Endodermal cell (in vitro differentiated cells): ENCODE data around the gene ANKRD24. TPM values are rescaled to one million over a fixed set of nuclear protein-coding genes. Genes with fewer than 3 reads are reported as not detected.

Source experiments
- DNase-seq: peaks from one replicate; pipeline ENCODE4 v3.0.0-alpha.2; 2017
- H3K27ac ChIP-seq: 2 replicates; pipeline ENCODE4 v1.5.1; 2013; ENCODE audit warnings: mild to moderate bottlenecking, low read depth, low read length, moderate library complexity
- H3K27me3 ChIP-seq: 2 replicates; pipeline ENCODE4 v1.6.1; 2013; ENCODE audit warnings: mild to moderate bottlenecking, low read length, moderate library complexity; ENCODE audit not compliant: insufficient read depth, control insufficient read depth, poor library complexity, severe bottlenecking
- H3K36me3 ChIP-seq: 2 replicates; pipeline ENCODE4 v1.7.0; 2013; ENCODE audit warnings: mild to moderate bottlenecking, low read length, moderate library complexity; ENCODE audit not compliant: control insufficient read depth, insufficient read depth
- H3K4me1 ChIP-seq: one replicate; pipeline ENCODE4 v1.7.0; 2013; ENCODE audit warnings: low read length; ENCODE audit not compliant: control insufficient read depth, insufficient read depth
- H3K4me3 ChIP-seq: 2 replicates; pipeline ENCODE4 v1.5.1; 2013; ENCODE audit warnings: mild to moderate bottlenecking, low read length, moderate library complexity
- H3K9ac ChIP-seq: 2 replicates; pipeline ENCODE4 v1.6.1; 2013; ENCODE audit warnings: mild to moderate bottlenecking, low read length, moderate library complexity; ENCODE audit not compliant: poor library complexity, severe bottlenecking; ENCODE audit errors: extremely low read depth
- H3K9me3 ChIP-seq: 2 replicates; pipeline ENCODE4 v1.6.1; 2013; ENCODE audit warnings: mild to moderate bottlenecking, low read length, moderate library complexity; ENCODE audit not compliant: control insufficient read depth
- H3K27ac Mint-ChIP-seq: 2 replicates; pipeline ENCODE4 v1.8.0; 2020; ENCODE audit warnings: mixed read lengths
- H3K27me3 Mint-ChIP-seq: 2 replicates; pipeline ENCODE4 v1.8.0; 2021; ENCODE audit warnings: mild to moderate bottlenecking, mixed read lengths; ENCODE audit not compliant: insufficient read depth
- H3K36me3 Mint-ChIP-seq: 2 replicates; pipeline ENCODE4 v1.8.0; 2020; ENCODE audit warnings: low read depth, mixed read lengths
- H3K4me1 Mint-ChIP-seq: 2 replicates; pipeline ENCODE4 v1.8.0; 2020; ENCODE audit warnings: mixed read lengths
- H3K4me3 Mint-ChIP-seq: 2 replicates; pipeline ENCODE4 v1.8.0; 2020; ENCODE audit warnings: mild to moderate bottlenecking, moderate library complexity, mixed read lengths
- H3K9me3 Mint-ChIP-seq: 2 replicates; pipeline ENCODE4 v1.8.0; 2020; ENCODE audit warnings: mild to moderate bottlenecking, mixed read lengths
- WGBS, 2 experiments: methylation state at CpG; one replicate each; pipeline versions ENCODE4 v1.1.5 to v1.1.7; 2013; ENCODE audit warnings: missing lambda C conversion rate in 2 of 2, mixed read lengths in 1 of 2; ENCODE audit not compliant: insufficient coverage in 1 of 2, insufficient read length in 1 of 2; 5-methylcytosine and 5-hydroxymethylcytosine counted together
- total RNA-seq, 2 donors: library from RNA; stranded (reverse); fragmentation: NEBNext Ultra II Directional in 1 of 2; extraction: Animal tissue kit (Norgen Biotek cat#: 25700) in 1 of 2; gene quantifications; 2 replicates in 1 of 2; 3 replicates in 1 of 2; pipeline ENCODE4 v1.2.1, GENCODE V29; 2021
- TF ChIP-seq, protein P1 (sequence below): fragments of 200-600 bp; sonication (generic); conservative IDR thresholded peaks from 2 replicates; pipeline ENCODE4 v1.5.0; 2021; ENCODE audit warnings: antibody characterized with exemption, mild to moderate bottlenecking

Gene ANKRD24
- total RNA-seq, 2 donors from 2014 or later = 0.77 to 2.0 TPM

- Mint-ChIP-seq H3K4me3 (no peak overlapping the region), H3K4me1 (no peaks in the 10 kb centered on the region), H3K27me3 (no peaks in the 10 kb centered on the region), H3K9me3 (peaks cover 24% of the 10 kb centered on the region), H3K27ac (no peak overlapping the region), H3K36me3 (peaks cover 61% of the 10 kb centered on the region)
- H3K27ac ChIP-seq = no peak overlapping the region
- peaks cover 9% of the 10 kb centered on the region for H3K9me3 ChIP-seq
- H3K27me3 ChIP-seq = no peaks in the 10 kb centered on the region
- DNase-seq = no peak
- H3K4me3 ChIP-seq = no peak overlapping the region
- H3K9ac ChIP-seq = no peak overlapping the region
- peaks cover 28% of the 10 kb centered on the region for H3K36me3 ChIP-seq
- TF ChIP-seq, protein P1, sequence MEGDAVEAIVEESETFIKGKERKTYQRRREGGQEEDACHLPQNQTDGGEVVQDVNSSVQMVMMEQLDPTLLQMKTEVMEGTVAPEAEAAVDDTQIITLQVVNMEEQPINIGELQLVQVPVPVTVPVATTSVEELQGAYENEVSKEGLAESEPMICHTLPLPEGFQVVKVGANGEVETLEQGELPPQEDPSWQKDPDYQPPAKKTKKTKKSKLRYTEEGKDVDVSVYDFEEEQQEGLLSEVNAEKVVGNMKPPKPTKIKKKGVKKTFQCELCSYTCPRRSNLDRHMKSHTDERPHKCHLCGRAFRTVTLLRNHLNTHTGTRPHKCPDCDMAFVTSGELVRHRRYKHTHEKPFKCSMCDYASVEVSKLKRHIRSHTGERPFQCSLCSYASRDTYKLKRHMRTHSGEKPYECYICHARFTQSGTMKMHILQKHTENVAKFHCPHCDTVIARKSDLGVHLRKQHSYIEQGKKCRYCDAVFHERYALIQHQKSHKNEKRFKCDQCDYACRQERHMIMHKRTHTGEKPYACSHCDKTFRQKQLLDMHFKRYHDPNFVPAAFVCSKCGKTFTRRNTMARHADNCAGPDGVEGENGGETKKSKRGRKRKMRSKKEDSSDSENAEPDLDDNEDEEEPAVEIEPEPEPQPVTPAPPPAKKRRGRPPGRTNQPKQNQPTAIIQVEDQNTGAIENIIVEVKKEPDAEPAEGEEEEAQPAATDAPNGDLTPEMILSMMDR = no peak
- H3K4me1 ChIP-seq = no peaks in the 10 kb centered on the region
- WGBS, 2 experiments = 96 to 99% methylated on average over 22 to 28 of the region's 28 CpGs
Measured at GRCh38 chr19:4258181-4258580, 75.7 kb downstream of the ANKRD24 start.

DNA sequence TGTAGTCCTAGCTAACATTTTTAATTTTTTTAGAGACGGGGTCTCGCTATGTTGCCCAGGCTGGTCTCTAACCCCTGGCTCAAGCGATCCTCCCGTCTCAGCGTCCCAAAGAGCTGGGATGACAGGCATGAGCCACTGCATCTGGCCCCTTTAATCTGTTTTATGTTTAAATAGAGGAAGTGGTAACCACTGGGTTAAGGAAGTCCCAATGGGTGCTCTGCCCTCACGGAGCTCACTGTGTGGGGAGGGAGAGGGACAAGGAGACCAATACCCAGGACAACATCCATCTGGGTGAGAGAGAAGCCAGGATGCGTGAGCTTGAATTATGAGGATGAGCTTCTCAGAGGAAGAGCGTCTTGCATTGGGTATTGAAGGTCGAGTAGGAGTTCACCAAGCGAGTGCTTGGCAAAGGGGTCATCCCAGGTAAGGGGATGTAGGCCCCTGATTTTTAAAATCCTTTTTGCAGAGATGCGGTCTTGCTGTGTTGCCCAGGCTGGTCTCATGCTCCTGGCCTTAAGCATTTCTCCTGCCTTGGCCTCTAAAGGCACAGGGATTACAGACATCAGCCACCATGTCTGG lies 78.2 kb downstream of the ANKRD24 start:
- Histone ChIP-seq H3K27ac (no peak overlapping the region), H3K27me3 (no peaks in the 10 kb centered on the region), H3K9me3 (peaks cover 9% of the 10 kb centered on the region), H3K9ac (no peak overlapping the region), H3K36me3 (peaks cover 17% of the 10 kb centered on the region), H3K4me1 (no peaks in the 10 kb centered on the region), H3K4me3 (no peak overlapping the region)
- Mint-ChIP-seq H3K4me1 (no peaks in the 10 kb centered on the region), H3K36me3 (peaks cover 48% of the 10 kb centered on the region), H3K27me3 (no peaks in the 10 kb centered on the region), H3K4me3 (no peak overlapping the region), H3K9me3 (peaks cover 10% of the 10 kb centered on the region), H3K27ac (no peak overlapping the region)
- DNase-seq = no peak
- WGBS, 2 experiments = 94 to 96% methylated on average over 10 to 11 of the region's 11 CpGs
- TF ChIP-seq, protein P1 = no peak

DNA sequence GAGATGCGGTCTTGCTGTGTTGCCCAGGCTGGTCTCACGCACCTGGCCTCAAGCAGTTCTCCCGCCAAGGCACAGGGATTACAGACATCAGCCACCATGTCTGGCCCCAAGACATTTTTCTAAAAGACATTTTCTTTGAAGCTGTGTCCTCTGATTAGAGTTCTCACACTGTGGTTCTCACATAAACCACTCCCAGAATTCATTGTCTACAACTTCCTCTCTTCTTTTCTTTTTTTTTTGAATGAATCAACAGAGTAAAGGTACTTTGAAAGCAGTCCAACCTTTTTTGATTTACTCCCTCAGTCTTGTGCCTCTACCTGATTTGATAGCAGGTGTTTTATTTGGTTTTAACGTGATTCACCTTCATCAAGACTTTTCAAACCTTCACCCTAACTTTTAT lies 82.3 kb downstream of the ANKRD24 start:
- Histone ChIP-seq H3K4me1 (no peaks in the 10 kb centered on the region), H3K9ac (no peak overlapping the region), H3K36me3 (peaks cover 16% of the 10 kb centered on the region), H3K27me3 (no peaks in the 10 kb centered on the region), H3K4me3 (no peak overlapping the region), H3K27ac (no peak overlapping the region), H3K9me3 (no peaks in the 10 kb centered on the region)
- no peaks in the 10 kb centered on the region for H3K27me3 Mint-ChIP-seq
- TF ChIP-seq, protein P1 = no peak
- H3K4me3 Mint-ChIP-seq = no peak overlapping the region
- WGBS, 2 experiments = 94 to 98% methylated on average over 3 to 4 of the region's 4 CpGs
- no peaks in the 10 kb centered on the region for H3K9me3 Mint-ChIP-seq
- no peaks in the 10 kb centered on the region for H3K4me1 Mint-ChIP-seq
- H3K36me3 Mint-ChIP-seq = peaks cover 49% of the 10 kb centered on the region
- H3K27ac Mint-ChIP-seq = no peak overlapping the region
- DNase-seq = no peak
